NCI-H345 treated with DMSO at 0.1 percent for 48 hours (cell line): ENCODE data around the gene TAS2R20.
"Not testable (repeated sequence)": the region's sequence is repeated elsewhere in the genome, so short reads cannot be mapped to it uniquely, and the experiment has no call there.

Experiments used
- DNase-seq: peaks from one replicate; lab custom pipeline; 2025; ENCODE audit not compliant: unreplicated experiment; lab: John Stamatoyannopoulos, UW

Gene TAS2R20

GRCh38 chr12:10998204-10998603, at the start of gene TAS2R20:
Gene TAS2R20, minus strand, starts transcription at chr12:10998304. Its CDS starts 429 bp downstream, at chr12:10997875.
- no peak for DNase-seq

- not testable (repeated sequence) for DNase-seq
Measured at GRCh38 chr12:11041366-11041765, 43.3 kb upstream of the TAS2R20 start.

- DNase-seq: no peak
Measured at GRCh38 chr12:11040162-11040561, 42.1 kb upstream of the TAS2R20 start.

- DNase-seq: no peak
Measured at GRCh38 chr12:11039171-11039570, 41.1 kb upstream of the TAS2R20 start.

GRCh38 chr12:11033959-11034358, 35.9 kb upstream of the TAS2R20 start:
- not testable (repeated sequence) for DNase-seq

GRCh38 chr12:11031307-11031706, 33.2 kb upstream of the TAS2R20 start, which contains the start of gene TAS2R31:
Gene TAS2R31, minus strand, starts transcription at chr12:11031407. Its CDS starts 72 bp downstream, at chr12:11031335.
- DNase-seq: no peak

- DNase-seq: no peak
Measured at GRCh38 chr12:11026118-11026517, 28.0 kb upstream of the TAS2R20 start.

GRCh38 chr12:11023387-11023786, 25.3 kb upstream of the TAS2R20 start:
- DNase-seq: no peak

GRCh38 chr12:11022520-11022919, 24.4 kb upstream of the TAS2R20 start, which contains the start of gene TAS2R19:
Gene TAS2R19, minus strand, starts transcription at chr12:11022620. Its CDS starts 49 bp downstream, at chr12:11022571.
- DNase-seq: no peak

- DNase-seq: no peak
Measured at GRCh38 chr12:11016937-11017336, 18.8 kb upstream of the TAS2R20 start.

GRCh38 chr12:11015775-11016430, 17.8 kb upstream of the TAS2R20 start:
- DNase-seq: no peak

GRCh38 chr12:11014234-11014633, 16.1 kb upstream of the TAS2R20 start:
- no peak for DNase-seq

GRCh38 chr12:11007608-11008007, 9.5 kb upstream of the TAS2R20 start:
- no peak for DNase-seq

- no peak for DNase-seq
Measured at GRCh38 chr12:10994307-10994706, 3.8 kb downstream of the TAS2R20 start.

GRCh38 chr12:10989107-10989506, 9.0 kb downstream of the TAS2R20 start:
- DNase-seq: no peak

GRCh38 chr12:10986812-10987211, 11.3 kb downstream of the TAS2R20 start, which contains the start of gene TAS2R50:
Gene TAS2R50, minus strand, starts transcription at chr12:10986912. Its CDS starts 52 bp downstream, at chr12:10986860.
- no peak for DNase-seq

- no peak for DNase-seq
Measured at GRCh38 chr12:10982244-10982643, 15.9 kb downstream of the TAS2R20 start.

GRCh38 chr12:10974965-10975364, 23.1 kb downstream of the TAS2R20 start:
- no peak for DNase-seq

- no peak for DNase-seq
Measured at GRCh38 chr12:10968765-10969456, 29.2 kb downstream of the TAS2R20 start.

GRCh38 chr12:10967409-10967808, 30.7 kb downstream of the TAS2R20 start:
- DNase-seq: no peak

- DNase-seq: no peak
Measured at GRCh38 chr12:10966314-10966713, 31.8 kb downstream of the TAS2R20 start.

GRCh38 chr12:10965476-10965875, 32.6 kb downstream of the TAS2R20 start:
- DNase-seq: no peak
